Umbilical cord (tissue), 2 donors: Measurements from ENCODE around the gene ZNF280B. TPM values are rescaled to one million over a fixed set of nuclear protein-coding genes. Genes with fewer than 3 reads are reported as not detected.
"Not testable (repeated sequence)": the region's sequence is repeated elsewhere in the genome, so short reads cannot be mapped to it uniquely, and the experiment has no call there.

ENCODE experiments used
- DNase-seq: peaks from one replicate; pipeline ENCODE4 v3.0.0-alpha.2; 2015; ENCODE audit warnings: low spot score
- total RNA-seq: library from RNA; depleted of rRNA; stranded (reverse); fragments of >200 nt; gene quantifications from one replicate; pipeline ENCODE4 v1.2.3, GENCODE V29; 2014; ENCODE audit warnings: low replicate concordance; ENCODE audit not compliant: insufficient read depth

The ZNF280B gene
- total RNA-seq, 1 donor from 2014 or later, result 1.9 TPM

GRCh38 chr22:22534604-22535415 is 26.3 kb upstream of the ZNF280B start:
- DNase-seq, result no peak

GRCh38 chr22:22533863-22534262 is 25.3 kb upstream of the ZNF280B start:
- DNase-seq, result no peak

- DNase-seq, result no peak
Observed at GRCh38 chr22:22533417-22533816, 24.9 kb upstream of the ZNF280B start.

GRCh38 chr22:22532547-22533071 is 24.1 kb upstream of the ZNF280B start:
- not testable (repeated sequence) for DNase-seq

- no peak for DNase-seq
Observed at GRCh38 chr22:22531770-22532546, 23.4 kb upstream of the ZNF280B start.

GRCh38 chr22:22528780-22529179 is 20.2 kb upstream of the ZNF280B start:
- no peak for DNase-seq

GRCh38 chr22:22527312-22527711 is 18.8 kb upstream of the ZNF280B start:
- no peak for DNase-seq

GRCh38 chr22:22526125-22526912 is 17.8 kb upstream of the ZNF280B start:
- no peak for DNase-seq

GRCh38 chr22:22523494-22523893 is 15.0 kb upstream of the ZNF280B start:
- no peak for DNase-seq

- DNase-seq, result no peak
Observed at GRCh38 chr22:22521631-22522030, 13.1 kb upstream of the ZNF280B start.

GRCh38 chr22:22520667-22521602 is 12.4 kb upstream of the ZNF280B start:
- DNase-seq, result peak; percentile 7

- DNase-seq, result peak; percentile 5
Observed at GRCh38 chr22:22520020-22520656, 11.6 kb upstream of the ZNF280B start, which contains the start of gene ZNF280A. TSS of gene ZNF280A (minus strand) at chr22:22520270. CDS start at chr22:22515630, 4,640 bp downstream.

- no peak for DNase-seq
Observed at GRCh38 chr22:22519591-22519990, 11.0 kb upstream of the ZNF280B start.

- no peak for DNase-seq
Observed at GRCh38 chr22:22516992-22517391, 8.4 kb upstream of the ZNF280B start.

GRCh38 chr22:22515890-22516289 is 7.3 kb upstream of the ZNF280B start:
- no peak for DNase-seq

GRCh38 chr22:22514431-22514830 is 5.9 kb upstream of the ZNF280B start:
- not testable (repeated sequence) for DNase-seq

- DNase-seq, result no peak
Observed at GRCh38 chr22:22513619-22514018, 5.1 kb upstream of the ZNF280B start.

GRCh38 chr22:22512951-22513350 is 4.4 kb upstream of the ZNF280B start:
- DNase-seq, result no peak

GRCh38 chr22:22510833-22511232 is 2.3 kb upstream of the ZNF280B start:
- DNase-seq, result not testable (repeated sequence)

GRCh38 chr22:22509912-22510311 is 1.4 kb upstream of the ZNF280B start:
- DNase-seq, result not testable (repeated sequence)
